Ureter (tissue), 1 donor: ENCODE results near the gene DLGAP4. TPM values are rescaled to one million over a fixed set of nuclear protein-coding genes. Genes with fewer than 3 reads are reported as not detected.
"Not testable (repeated sequence)": the region's sequence is repeated elsewhere in the genome, so short reads cannot be mapped to it uniquely, and the experiment has no call there.

ENCODE experiments used
- DNase-seq: peaks from one replicate; pipeline ENCODE4 v3.0.0-alpha.2; 2020; ENCODE audit warnings: low spot score
- total RNA-seq: library from RNA; stranded (reverse); gene quantifications from one replicate; pipeline ENCODE4 v1.2.4, GENCODE V29; 2023
- donor health status: DM: yes; HTN: yes; CAD: no.

DLGAP4 gene
- total RNA-seq, 1 donor from 2014 or later, result 78.5 TPM

- no peak for DNase-seq
Measured at GRCh38 chr20:36497856-36498255, 191.7 kb downstream of the DLGAP4 start.

- DNase-seq, result no peak
Measured at GRCh38 chr20:36498386-36499179, 192.4 kb downstream of the DLGAP4 start.

- no peak for DNase-seq
Measured at GRCh38 chr20:36499211-36499610, 193.1 kb downstream of the DLGAP4 start.

GRCh38 chr20:36499723-36500501 is 193.8 kb downstream of the DLGAP4 start:
- DNase-seq, result no peak

- no peak for DNase-seq
Measured at GRCh38 chr20:36501367-36502006, 195.3 kb downstream of the DLGAP4 start.

GRCh38 chr20:36504295-36504694 is 198.2 kb downstream of the DLGAP4 start:
- no peak for DNase-seq

- no peak for DNase-seq
Measured at GRCh38 chr20:36506253-36506652, 200.1 kb downstream of the DLGAP4 start.

- DNase-seq, result no peak
Measured at GRCh38 chr20:36507746-36508145, 201.6 kb downstream of the DLGAP4 start.

GRCh38 chr20:36519012-36519719 is 213.0 kb downstream of the DLGAP4 start:
- DNase-seq, result no peak

- DNase-seq, result no peak
Measured at GRCh38 chr20:36519944-36520343, 213.8 kb downstream of the DLGAP4 start.

GRCh38 chr20:36521526-36521925 is 215.4 kb downstream of the DLGAP4 start:
- no peak for DNase-seq

- DNase-seq, result not testable (repeated sequence)
Measured at GRCh38 chr20:36522412-36522811, 216.3 kb downstream of the DLGAP4 start.

- DNase-seq, result no peak
Measured at GRCh38 chr20:36523341-36523740, 217.2 kb downstream of the DLGAP4 start.

GRCh38 chr20:36525620-36526365 is 219.7 kb downstream of the DLGAP4 start:
- DNase-seq, result no peak

- DNase-seq, result no peak
Measured at GRCh38 chr20:36526521-36527011, 220.4 kb downstream of the DLGAP4 start.

- DNase-seq, result no peak
Measured at GRCh38 chr20:36527331-36528125, 221.4 kb downstream of the DLGAP4 start.

GRCh38 chr20:36528176-36528874 is 222.2 kb downstream of the DLGAP4 start:
- no peak for DNase-seq

- DNase-seq, result no peak
Measured at GRCh38 chr20:36528875-36529417, 222.8 kb downstream of the DLGAP4 start.

GRCh38 chr20:36532388-36532787 is 226.2 kb downstream of the DLGAP4 start:
- DNase-seq, result no peak
